ENCODE measurements around the gene HES1.

DNA sequence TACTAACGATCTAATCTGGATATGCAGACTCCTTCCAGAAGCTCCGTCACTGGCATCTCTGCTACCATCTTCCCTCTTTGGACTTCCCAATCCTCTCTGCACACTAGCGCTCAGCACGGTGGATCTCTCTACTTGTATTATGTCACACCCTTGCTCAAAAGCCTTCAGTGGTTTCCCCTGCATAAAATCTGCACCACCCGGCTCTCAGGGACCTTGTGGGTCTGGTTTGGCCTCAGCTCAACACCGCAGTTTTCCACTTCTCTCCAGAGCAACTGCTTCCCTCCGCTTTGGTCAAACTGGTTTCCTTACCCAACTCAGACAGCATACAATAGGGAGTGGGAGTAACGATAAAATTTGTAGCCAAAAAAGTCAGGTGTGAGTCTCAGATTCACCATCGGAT is 30.7 kb upstream of the HES1 start:
- TF ChIP-seq SUZ12 (IDR thresholded peaks at IDR 0.05) (no peak), ELF4 (IDR thresholded peaks at IDR 0.05) (no peak), FOXK2 (IDR thresholded peaks at IDR 0.05) (no peak), LEF1 (IDR thresholded peaks at IDR 0.05; ENCODE audit: borderline replicate concordance) (no peak), BHLHE40 (IDR thresholded peaks at IDR 0.05; ENCODE audit: borderline replicate concordance) (no peak), SP1 (IDR thresholded peaks at IDR 0.05) (no peak), FOXA1 (IDR thresholded peaks at IDR 0.05) (no peak), NFRKB (IDR thresholded peaks at IDR 0.05) (no peak), ARNT (IDR thresholded peaks at IDR 0.05) (no peak), TARDBP (IDR thresholded peaks at IDR 0.05) (no peak), HDGF (IDR thresholded peaks at IDR 0.05; ENCODE audit: borderline replicate concordance) (no peak), ZNF384 (IDR thresholded peaks at IDR 0.05) (no peak), L3MBTL2 (conservative IDR thresholded peaks at IDR 0.05) (no peak)

Data from HEK293T (cell line).